IMR-90 (cell line): ENCODE data around the gene OR2M5.

Experiments
- BHLHE40 ChIP-seq: fragments of 150-350 bp; IDR thresholded peaks from 2 replicates; pipeline ENCODE4 v1.6.1; 2016; ENCODE audit warnings: mild to moderate bottlenecking, low read depth, low read length
- CHD1 ChIP-seq: IDR thresholded peaks from 2 replicates; pipeline ENCODE4 v1.6.1; 2012; ENCODE audit warnings: low read depth, low read length, improper control_type of control experiment
- CTCF ChIP-seq: conservative IDR thresholded peaks from 2 replicates; pipeline ENCODE4 v1.5.1; 2012; ENCODE audit warnings: mild to moderate bottlenecking, low read depth, low read length, improper control_type of control experiment
- FOS ChIP-seq: fragments of 150-350 bp; IDR thresholded peaks from 2 replicates; pipeline ENCODE4 v1.6.1; 2016; ENCODE audit warnings: low read depth, low read length
- MAFK ChIP-seq: IDR thresholded peaks from 2 replicates; pipeline ENCODE4 v1.6.1; 2012; ENCODE audit warnings: low read depth, low read length, improper control_type of control experiment
- MXI1 ChIP-seq: IDR thresholded peaks from 2 replicates; pipeline ENCODE4 v1.6.1; 2012; ENCODE audit warnings: low read depth, mild to moderate bottlenecking, low read length, moderate library complexity, borderline replicate concordance
- NFE2L2 ChIP-seq: fragments of 150-350 bp; IDR thresholded peaks from 2 replicates; pipeline ENCODE4 v1.6.1; 2016; ENCODE audit warnings: low read depth, mild to moderate bottlenecking, low read length
- POLR2A ChIP-seq: IDR thresholded peaks from 2 replicates; pipeline ENCODE4 v1.6.1; 2012; ENCODE audit warnings: mild to moderate bottlenecking, low read depth, low read length
- RAD21 ChIP-seq: IDR thresholded peaks from 2 replicates; pipeline ENCODE4 v1.6.1; 2012; ENCODE audit warnings: low read length, improper control_type of control experiment
- RCOR1 ChIP-seq: IDR thresholded peaks from 2 replicates; pipeline ENCODE4 v1.6.1; 2012; ENCODE audit warnings: mild to moderate bottlenecking, low read length, improper control_type of control experiment; ENCODE audit not compliant: insufficient replicate concordance
- RFX5 ChIP-seq: IDR thresholded peaks from 2 replicates; pipeline ENCODE4 v1.8.0; 2012; ENCODE audit warnings: low read depth, mild to moderate bottlenecking, low read length, moderate library complexity
- SMC3 ChIP-seq: fragments of 150-350 bp; IDR thresholded peaks from 2 replicates; pipeline ENCODE4 v1.6.1; 2016; ENCODE audit warnings: low read depth, mild to moderate bottlenecking, antibody characterized with exemption, low read length, moderate library complexity
- USF2 ChIP-seq: fragments of 150-350 bp; IDR thresholded peaks from 2 replicates; pipeline ENCODE4 v1.6.1; 2017; ENCODE audit warnings: mild to moderate bottlenecking, antibody characterized with exemption, low read length, low read depth
- TF ChIP-seq, protein P1 (sequence below): fragments of 150-350 bp; IDR thresholded peaks from 2 replicates; pipeline ENCODE4 v1.6.1; 2016; ENCODE audit warnings: low read depth, mild to moderate bottlenecking, low read length, moderate library complexity, borderline replicate concordance

GRCh38 chr1:248114890-248115289, 30.1 kb upstream of the OR2M5 start:
- TF ChIP-seq CTCF = no peak
- TF ChIP-seq BHLHE40 = no peak
- no peak for TF ChIP-seq SMC3
- no peak for TF ChIP-seq POLR2A
- TF ChIP-seq USF2 = no peak
- TF ChIP-seq RAD21 = no peak
- TF ChIP-seq RFX5 = no peak
- no peak for TF ChIP-seq RCOR1
- TF ChIP-seq MAFK = no peak
- no peak for TF ChIP-seq FOS
- no peak for TF ChIP-seq MXI1
- TF ChIP-seq CHD1 = no peak
- no peak for TF ChIP-seq NFE2L2
- TF ChIP-seq, protein P1, sequence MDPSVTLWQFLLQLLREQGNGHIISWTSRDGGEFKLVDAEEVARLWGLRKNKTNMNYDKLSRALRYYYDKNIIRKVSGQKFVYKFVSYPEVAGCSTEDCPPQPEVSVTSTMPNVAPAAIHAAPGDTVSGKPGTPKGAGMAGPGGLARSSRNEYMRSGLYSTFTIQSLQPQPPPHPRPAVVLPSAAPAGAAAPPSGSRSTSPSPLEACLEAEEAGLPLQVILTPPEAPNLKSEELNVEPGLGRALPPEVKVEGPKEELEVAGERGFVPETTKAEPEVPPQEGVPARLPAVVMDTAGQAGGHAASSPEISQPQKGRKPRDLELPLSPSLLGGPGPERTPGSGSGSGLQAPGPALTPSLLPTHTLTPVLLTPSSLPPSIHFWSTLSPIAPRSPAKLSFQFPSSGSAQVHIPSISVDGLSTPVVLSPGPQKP = no peak
